ENCODE results near the gene EMILIN3. TPM values are rescaled to one million over a fixed set of nuclear protein-coding genes. Genes with fewer than 3 reads are reported as not detected.

EMILIN3 gene
- total and polyA plus RNA-seq, 2 of the 4 experiments (the other 2 are of a cell fraction) = under 0.01 to 0.07 TPM

DNA sequence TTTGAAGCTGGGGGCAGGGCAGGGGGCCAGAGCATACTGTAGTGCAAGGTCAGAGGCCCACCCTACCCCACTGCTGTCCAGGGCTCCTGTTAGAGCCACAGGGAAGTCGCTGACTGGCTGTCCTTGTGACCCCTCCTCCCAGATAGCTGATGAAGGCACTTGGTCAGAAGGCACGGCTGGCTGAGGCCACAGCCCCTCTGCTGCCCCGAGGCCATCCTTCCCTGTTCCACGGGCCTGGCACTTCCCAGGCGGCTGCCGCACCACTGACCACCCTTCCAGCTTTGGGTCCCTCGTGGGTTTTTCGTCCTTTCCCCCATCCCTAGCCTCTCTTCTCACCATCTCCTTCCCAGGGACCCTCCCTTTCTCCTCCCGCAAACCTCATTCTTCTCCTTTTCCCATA lies 9.2 kb upstream of the EMILIN3 start:
- no peak overlapping the region for H3K4me2 ChIP-seq (ENCODE audit: low read depth, low read length)
- in situ Hi-C loops (cut with MboI; ENCODE audit: low sequenced_read_pairs) = no loop called here
- H3K18ac ChIP-seq (ENCODE audit: low read depth, low read length) = no peak overlapping the region
- ATAC-seq (ENCODE audit: low read depth) (no peak), DNase-seq (no peak)
- H3K79me1 ChIP-seq (ENCODE audit: low read depth in 1 of 2, low read length in 2 of 2) = no peaks in the 10 kb centered on the region
- H3K4ac ChIP-seq (ENCODE audit: low read depth, low read length) = no peak overlapping the region
- peaks cover 51% of the 10 kb centered on the region for H3K27me3 ChIP-seq (ENCODE audit: control insufficient read depth, insufficient read depth, low read length)
- no peak overlapping the region for H2BK20ac ChIP-seq (ENCODE audit: low read depth, low read length)
- ChIA-PET CTCF (no interaction called here), POLR2A (ENCODE audit: unreplicated experiment) (no interaction called here)
- H3K36me3 ChIP-seq (ENCODE audit: control insufficient read depth, insufficient read depth, low read length) = no peaks in the 10 kb centered on the region
- H3K9me3 ChIP-seq (ENCODE audit: control insufficient read depth, insufficient read depth, low read length) = peaks cover 4% of the 10 kb centered on the region; the same call in 1 of the 2 replicates
- no TSS peak for BruUV-seq (replicated peaks)
- no peak overlapping the region for H3K4me3 ChIP-seq (ENCODE audit: insufficient read depth, low read depth, low read length)
- dilution Hi-C loops (cut with HindIII; ENCODE audit: low sequenced_read_pairs, unreplicated experiment) = no loop called here
- no peaks in the 10 kb centered on the region for H3K9me1 ChIP-seq (ENCODE audit: insufficient read depth, low read length)
- H4K8ac ChIP-seq (ENCODE audit: low read depth in 2 of 2, low read length in 2 of 2) = no peak overlapping the region
- H2BK120ac ChIP-seq (ENCODE audit: low read depth, low read length) = no peak overlapping the region
- no peak overlapping the region for H3K23ac ChIP-seq (ENCODE audit: low read depth, low read length)
- WGBS, 2 experiments (ENCODE audit: extremely low coverage in 2 of 2, insufficient read length in 1 of 2) = 49% methylated on average over 7 of the region's 9 CpGs; no CpG with 5 or more reads in 1 of the 2 experiments
- H4K91ac ChIP-seq (ENCODE audit: insufficient read depth, low read depth, low read length) = no peak overlapping the region
- H4K20me1 ChIP-seq (ENCODE audit: insufficient read depth, low read length) = no peaks in the 10 kb centered on the region
- no peak overlapping the region for H3K9ac ChIP-seq (ENCODE audit: low read depth, low read length)
- H2BK15ac ChIP-seq (ENCODE audit: low read depth, low read length) = no peak overlapping the region
- H2AFZ ChIP-seq (replicated peaks; ENCODE audit: low read length, poor library complexity) = no peak overlapping the region
- H3K4me1 ChIP-seq (ENCODE audit: control insufficient read depth, insufficient read depth, low read length) = no peaks in the 10 kb centered on the region
- intact Hi-C loops (cut with micrococcal nuclease) = no loop called here
- no peak overlapping the region for H4K5ac ChIP-seq (ENCODE audit: low read depth, low read length)
- no peak overlapping the region for H3K56ac ChIP-seq (ENCODE audit: extremely low read depth, insufficient read depth, low read length)
- H2BK5ac ChIP-seq (ENCODE audit: low read depth, low read length, poor library complexity, severe bottlenecking) = no peak overlapping the region
- no peak overlapping the region for H3K27ac ChIP-seq (ENCODE audit: insufficient read depth, low read length)
- no peak overlapping the region for H3K14ac ChIP-seq (replicated peaks; ENCODE audit: low read depth, low read length)
- H2AK5ac ChIP-seq (ENCODE audit: low read depth, low read length) = no peak overlapping the region
- H2AK9ac ChIP-seq (replicated peaks; ENCODE audit: low read depth, low read length, poor library complexity) = no peak overlapping the region
- TF ChIP-seq MAZ (IDR thresholded peaks at IDR 0.05; ENCODE audit: borderline replicate concordance, low read depth, low read length) (no peak), NFE2L2 (IDR thresholded peaks at IDR 0.05; ENCODE audit: low read depth, low read length) (no peak), RCOR1 (IDR thresholded peaks at IDR 0.05; ENCODE audit: insufficient replicate concordance, low read length) (no peak), FOS (IDR thresholded peaks at IDR 0.05; ENCODE audit: low read depth, low read length) (no peak), RAD21 (IDR thresholded peaks at IDR 0.05; ENCODE audit: low read length) (no peak), SMC3 (IDR thresholded peaks at IDR 0.05; ENCODE audit: low read depth, low read length) (no peak), POLR2A (IDR thresholded peaks at IDR 0.05; ENCODE audit: low read depth, low read length) (no peak), RFX5 (IDR thresholded peaks at IDR 0.05; ENCODE audit: low read depth, low read length) (no peak), CHD1 (IDR thresholded peaks at IDR 0.05; ENCODE audit: low read depth, low read length) (no peak), BHLHE40 (IDR thresholded peaks at IDR 0.05; ENCODE audit: low read depth, low read length) (no peak), CEBPB (IDR thresholded peaks at IDR 0.05; ENCODE audit: low read depth, low read length) (no peak), MXI1 (IDR thresholded peaks at IDR 0.05; ENCODE audit: borderline replicate concordance, low read depth, low read length) (no peak)
- TF ChIP-seq, protein P1, sequence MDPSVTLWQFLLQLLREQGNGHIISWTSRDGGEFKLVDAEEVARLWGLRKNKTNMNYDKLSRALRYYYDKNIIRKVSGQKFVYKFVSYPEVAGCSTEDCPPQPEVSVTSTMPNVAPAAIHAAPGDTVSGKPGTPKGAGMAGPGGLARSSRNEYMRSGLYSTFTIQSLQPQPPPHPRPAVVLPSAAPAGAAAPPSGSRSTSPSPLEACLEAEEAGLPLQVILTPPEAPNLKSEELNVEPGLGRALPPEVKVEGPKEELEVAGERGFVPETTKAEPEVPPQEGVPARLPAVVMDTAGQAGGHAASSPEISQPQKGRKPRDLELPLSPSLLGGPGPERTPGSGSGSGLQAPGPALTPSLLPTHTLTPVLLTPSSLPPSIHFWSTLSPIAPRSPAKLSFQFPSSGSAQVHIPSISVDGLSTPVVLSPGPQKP (IDR thresholded peaks at IDR 0.05; ENCODE audit: borderline replicate concordance, low read depth, low read length) = no peak
- TF ChIP-seq, protein P2, sequence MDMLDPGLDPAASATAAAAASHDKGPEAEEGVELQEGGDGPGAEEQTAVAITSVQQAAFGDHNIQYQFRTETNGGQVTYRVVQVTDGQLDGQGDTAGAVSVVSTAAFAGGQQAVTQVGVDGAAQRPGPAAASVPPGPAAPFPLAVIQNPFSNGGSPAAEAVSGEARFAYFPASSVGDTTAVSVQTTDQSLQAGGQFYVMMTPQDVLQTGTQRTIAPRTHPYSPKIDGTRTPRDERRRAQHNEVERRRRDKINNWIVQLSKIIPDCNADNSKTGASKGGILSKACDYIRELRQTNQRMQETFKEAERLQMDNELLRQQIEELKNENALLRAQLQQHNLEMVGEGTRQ (IDR thresholded peaks at IDR 0.05; ENCODE audit: low read depth, low read length) = no peak
- TF ChIP-seq, protein P3, sequence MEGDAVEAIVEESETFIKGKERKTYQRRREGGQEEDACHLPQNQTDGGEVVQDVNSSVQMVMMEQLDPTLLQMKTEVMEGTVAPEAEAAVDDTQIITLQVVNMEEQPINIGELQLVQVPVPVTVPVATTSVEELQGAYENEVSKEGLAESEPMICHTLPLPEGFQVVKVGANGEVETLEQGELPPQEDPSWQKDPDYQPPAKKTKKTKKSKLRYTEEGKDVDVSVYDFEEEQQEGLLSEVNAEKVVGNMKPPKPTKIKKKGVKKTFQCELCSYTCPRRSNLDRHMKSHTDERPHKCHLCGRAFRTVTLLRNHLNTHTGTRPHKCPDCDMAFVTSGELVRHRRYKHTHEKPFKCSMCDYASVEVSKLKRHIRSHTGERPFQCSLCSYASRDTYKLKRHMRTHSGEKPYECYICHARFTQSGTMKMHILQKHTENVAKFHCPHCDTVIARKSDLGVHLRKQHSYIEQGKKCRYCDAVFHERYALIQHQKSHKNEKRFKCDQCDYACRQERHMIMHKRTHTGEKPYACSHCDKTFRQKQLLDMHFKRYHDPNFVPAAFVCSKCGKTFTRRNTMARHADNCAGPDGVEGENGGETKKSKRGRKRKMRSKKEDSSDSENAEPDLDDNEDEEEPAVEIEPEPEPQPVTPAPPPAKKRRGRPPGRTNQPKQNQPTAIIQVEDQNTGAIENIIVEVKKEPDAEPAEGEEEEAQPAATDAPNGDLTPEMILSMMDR (conservative IDR thresholded peaks at IDR 0.05; ENCODE audit: low read depth, low read length) = no peak

Data from IMR-90 (cell line).